Gastroesophageal sphincter (tissue), 4 donors: Measurements from ENCODE around the gene PDE11A. TPM values are rescaled to one million over a fixed set of nuclear protein-coding genes. Genes with fewer than 3 reads are reported as not detected.

Experiments used
- ATAC-seq: fragments of 150-250 bp; one replicate; pipeline ENCODE4 v1.9.1; 2016; ENCODE audit warnings: mild to moderate bottlenecking, moderate library complexity
- H3K27ac ChIP-seq, 4 donors: fragments of 200-600 bp; sonication (generic) in 3 of 4; 1 replicate in 3 of 4; 2 replicates in 1 of 4; pipeline ENCODE4 v1.5.1; 2016 to 2019
- H3K27me3 ChIP-seq: fragments of 200-600 bp; sonication (generic); one replicate; pipeline ENCODE4 v1.5.1; 2019
- H3K36me3 ChIP-seq, 2 donors: fragments of 200-600 bp; sonication (generic); one replicate each; pipeline ENCODE4 v1.5.1; 2019; ENCODE audit warnings: control low read depth in 1 of 2
- H3K4me1 ChIP-seq, 3 donors: fragments of 200-600 bp; sonication (generic); 1 replicate in 2 of 3; 2 replicates in 1 of 3; pipeline ENCODE4 v1.5.1; 2016 to 2019; ENCODE audit warnings: control low read depth in 2 of 3
- H3K4me3 ChIP-seq, 2 donors: fragments of 200-600 bp; sonication (generic); one replicate each; pipeline ENCODE4 v1.5.1; 2019; ENCODE audit warnings: mild to moderate bottlenecking in 1 of 2, moderate library complexity in 1 of 2
- H3K9me3 ChIP-seq, 3 donors: fragments of 200-600 bp; sonication (generic); one replicate each; pipeline ENCODE4 v1.5.1; 2017 to 2019; ENCODE audit warnings: control low read depth in 2 of 3
- EP300 ChIP-seq: sonication (generic); formaldehyde crosslinking; IDR thresholded peaks from one replicate; pipeline ENCODE4 v1.6.1; 2017; ENCODE audit warnings: antibody characterized with exemption, mild to moderate bottlenecking
- POLR2A ChIP-seq, 2 donors: fragments of 450-650 bp; IDR thresholded peaks; one replicate each; pipeline ENCODE4 v1.6.1; 2017; ENCODE audit warnings: antibody characterized with exemption in 2 of 2, mild to moderate bottlenecking in 2 of 2, moderate library complexity in 1 of 2
- POLR2AphosphoS5 ChIP-seq: sonication (generic); formaldehyde crosslinking; IDR thresholded peaks from one replicate; pipeline ENCODE4 v1.6.1; 2017; ENCODE audit warnings: antibody characterized with exemption
- WGBS, 2 donors: methylation state at CpG; one replicate each; pipeline ENCODE4 v1.1.5; 2018; ENCODE audit warnings: low coverage in 1 of 2; 5-methylcytosine and 5-hydroxymethylcytosine counted together
- total RNA-seq, 4 donors: library from RNA; depleted of rRNA; stranded (reverse); fragments of >200 nt; gene quantifications; one replicate each; pipeline ENCODE4 v1.1.0, GENCODE V29; 2016
- TF ChIP-seq, protein P1 (sequence below), 4 experiments: fragments of 200-600 bp in 2 of 4; fragments of 450-650 bp in 2 of 4; sonication (generic) in 1 of 4; IDR thresholded peaks; one replicate each; pipeline ENCODE4 v1.5.1; 2017 to 2019; ENCODE audit warnings: antibody characterized with exemption in 4 of 4, mild to moderate bottlenecking in 2 of 4, moderate library complexity in 2 of 4

PDE11A gene
- total RNA-seq, 4 donors from 2014 or later: 0.13 to 1.9 (median 0.16) TPM; not detected in 1

GRCh38 chr2:177902395-177903163 is 170.0 kb downstream of the PDE11A start:
- 31 to 47% methylated on average over 2 of the region's 2 CpGs for WGBS, 2 donors
- H3K4me1 ChIP-seq: no peaks in the 10 kb centered on the region
- no peak for ATAC-seq
- no peak overlapping the region for H3K4me3 ChIP-seq
- no peaks in the 10 kb centered on the region for H3K9me3 ChIP-seq
- H3K36me3 ChIP-seq: no peaks in the 10 kb centered on the region
- H3K27me3 ChIP-seq: no peaks in the 10 kb centered on the region
- H3K27ac ChIP-seq: no peak overlapping the region
- TF ChIP-seq POLR2A (IDR thresholded peaks at IDR 0.05) (no peak), EP300 (no peak), POLR2AphosphoS5 (no peak)
- TF ChIP-seq, protein P1, sequence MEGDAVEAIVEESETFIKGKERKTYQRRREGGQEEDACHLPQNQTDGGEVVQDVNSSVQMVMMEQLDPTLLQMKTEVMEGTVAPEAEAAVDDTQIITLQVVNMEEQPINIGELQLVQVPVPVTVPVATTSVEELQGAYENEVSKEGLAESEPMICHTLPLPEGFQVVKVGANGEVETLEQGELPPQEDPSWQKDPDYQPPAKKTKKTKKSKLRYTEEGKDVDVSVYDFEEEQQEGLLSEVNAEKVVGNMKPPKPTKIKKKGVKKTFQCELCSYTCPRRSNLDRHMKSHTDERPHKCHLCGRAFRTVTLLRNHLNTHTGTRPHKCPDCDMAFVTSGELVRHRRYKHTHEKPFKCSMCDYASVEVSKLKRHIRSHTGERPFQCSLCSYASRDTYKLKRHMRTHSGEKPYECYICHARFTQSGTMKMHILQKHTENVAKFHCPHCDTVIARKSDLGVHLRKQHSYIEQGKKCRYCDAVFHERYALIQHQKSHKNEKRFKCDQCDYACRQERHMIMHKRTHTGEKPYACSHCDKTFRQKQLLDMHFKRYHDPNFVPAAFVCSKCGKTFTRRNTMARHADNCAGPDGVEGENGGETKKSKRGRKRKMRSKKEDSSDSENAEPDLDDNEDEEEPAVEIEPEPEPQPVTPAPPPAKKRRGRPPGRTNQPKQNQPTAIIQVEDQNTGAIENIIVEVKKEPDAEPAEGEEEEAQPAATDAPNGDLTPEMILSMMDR (IDR thresholded peaks at IDR 0.05): no peak

DNA sequence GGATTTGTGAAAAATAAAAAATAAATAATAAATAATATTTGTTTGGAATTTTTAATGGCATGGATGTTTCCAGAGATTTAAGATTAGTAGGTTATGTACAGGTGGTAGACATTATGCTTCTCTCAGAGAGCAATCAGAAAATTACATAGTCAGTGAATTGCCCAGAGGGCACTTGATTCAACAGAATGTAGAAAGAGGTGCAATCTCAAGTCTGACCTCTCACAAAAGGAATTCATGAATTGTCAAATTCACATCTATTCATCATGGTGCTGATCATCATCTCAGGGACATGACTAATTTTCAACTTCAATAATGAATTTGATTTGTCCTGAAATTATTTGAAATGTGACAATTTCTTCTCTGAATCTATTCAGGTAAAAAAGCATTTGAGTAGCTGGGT is 172.5 kb downstream of the PDE11A start:
- H3K27ac ChIP-seq: no peak overlapping the region
- no peaks in the 10 kb centered on the region for H3K36me3 ChIP-seq
- TF ChIP-seq POLR2AphosphoS5 (no peak), EP300 (no peak), POLR2A (IDR thresholded peaks at IDR 0.05) (no peak)
- TF ChIP-seq, protein P1 (IDR thresholded peaks at IDR 0.05): no peak
- H3K27me3 ChIP-seq: no peaks in the 10 kb centered on the region
- H3K9me3 ChIP-seq: no peaks in the 10 kb centered on the region
- no peak for ATAC-seq
- no peaks in the 10 kb centered on the region for H3K4me1 ChIP-seq
- no peak overlapping the region for H3K4me3 ChIP-seq

GRCh38 chr2:177897278-177897677 is 175.3 kb downstream of the PDE11A start:
- no peaks in the 10 kb centered on the region for H3K36me3 ChIP-seq
- H3K27me3 ChIP-seq: peaks cover 8% of the 10 kb centered on the region
- H3K4me3 ChIP-seq: no peak overlapping the region
- H3K9me3 ChIP-seq: no peaks in the 10 kb centered on the region
- ATAC-seq: no peak
- TF ChIP-seq POLR2A (IDR thresholded peaks at IDR 0.05) (no peak), POLR2AphosphoS5 (no peak), EP300 (no peak)
- TF ChIP-seq, protein P1 (IDR thresholded peaks at IDR 0.05): no peak
- no peaks in the 10 kb centered on the region for H3K4me1 ChIP-seq
- no peak overlapping the region for H3K27ac ChIP-seq
- 50 to 54% methylated on average over 1 to 4 of the region's 5 CpGs for WGBS, 2 donors

- Histone ChIP-seq H3K9me3 (no peaks in the 10 kb centered on the region), H3K4me3 (no peak overlapping the region), H3K4me1 (no peaks in the 10 kb centered on the region), H3K27me3 (peaks cover 8% of the 10 kb centered on the region), H3K27ac (no peak overlapping the region), H3K36me3 (no peaks in the 10 kb centered on the region)
- ATAC-seq: no peak
- TF ChIP-seq POLR2A (IDR thresholded peaks at IDR 0.05) (no peak), EP300 (no peak), POLR2AphosphoS5 (no peak)
- TF ChIP-seq, protein P1 (IDR thresholded peaks at IDR 0.05): no peak
- 25 to 48% methylated on average over 2 to 3 of the region's 3 CpGs for WGBS, 2 donors
Observed at GRCh38 chr2:177896587-177896986, 176.0 kb downstream of the PDE11A start.

GRCh38 chr2:177894546-177894945 is 178.0 kb downstream of the PDE11A start:
- Histone ChIP-seq H3K27ac (no peak overlapping the region), H3K27me3 (peaks cover 8% of the 10 kb centered on the region), H3K9me3 (no peaks in the 10 kb centered on the region), H3K36me3 (no peaks in the 10 kb centered on the region), H3K4me1 (no peaks in the 10 kb centered on the region), H3K4me3 (no peak overlapping the region)
- WGBS, 2 donors: 36 to 52% methylated on average over 4 of the region's 4 CpGs
- no peak for TF ChIP-seq EP300
- TF ChIP-seq POLR2AphosphoS5: no peak
- no peak for TF ChIP-seq POLR2A (IDR thresholded peaks at IDR 0.05)
- TF ChIP-seq, protein P1 (IDR thresholded peaks at IDR 0.05): no peak
- ATAC-seq: no peak
